Duodenal mucosa (tissue), 2 donors: ENCODE data around the gene TMPRSS3.

Experiments
- H3K27ac ChIP-seq: one replicate; pipeline ENCODE4 v1.7.0; 2013; ENCODE audit warnings: low read depth, low read length
- H3K27me3 ChIP-seq, 2 donors: one replicate each; pipeline ENCODE4 v1.7.0; 2013; ENCODE audit warnings: low read length in 2 of 2, control low read depth in 1 of 2; ENCODE audit not compliant: insufficient read depth in 2 of 2, control insufficient read depth in 1 of 2
- H3K36me3 ChIP-seq, 2 donors: one replicate each; pipeline ENCODE4 v1.7.0; 2013; ENCODE audit warnings: low read length in 2 of 2, control low read depth in 1 of 2; ENCODE audit not compliant: insufficient read depth in 2 of 2, control insufficient read depth in 1 of 2
- H3K4me1 ChIP-seq, 2 donors: one replicate each; pipeline ENCODE4 v1.7.0; 2013; ENCODE audit warnings: low read length in 2 of 2, control low read depth in 1 of 2; ENCODE audit not compliant: insufficient read depth in 2 of 2, control insufficient read depth in 1 of 2
- H3K4me3 ChIP-seq, 2 donors: one replicate each; pipeline ENCODE4 v1.7.0; 2013; ENCODE audit warnings: low read length in 2 of 2, low read depth in 1 of 2
- H3K9ac ChIP-seq, 2 donors: one replicate each; pipeline ENCODE4 v1.7.0; 2013; ENCODE audit warnings: low read length in 2 of 2, low read depth in 1 of 2
- H3K9me3 ChIP-seq, 2 donors: one replicate each; pipeline ENCODE4 v1.7.0; 2013; ENCODE audit warnings: low read length in 2 of 2, control low read depth in 1 of 2; ENCODE audit not compliant: control insufficient read depth in 1 of 2

Gene TMPRSS3

GRCh38 chr21:42348762-42349161 is 47.1 kb downstream of the TMPRSS3 start:
- no peak overlapping the region for H3K4me3 ChIP-seq
- H3K36me3 ChIP-seq: no peaks in the 10 kb centered on the region
- H3K9ac ChIP-seq: no peak overlapping the region
- H3K27ac ChIP-seq: no peak overlapping the region
- H3K9me3 ChIP-seq: no peaks in the 10 kb centered on the region
- H3K4me1 ChIP-seq: no peaks in the 10 kb centered on the region
- H3K27me3 ChIP-seq: no peaks in the 10 kb centered on the region

DNA sequence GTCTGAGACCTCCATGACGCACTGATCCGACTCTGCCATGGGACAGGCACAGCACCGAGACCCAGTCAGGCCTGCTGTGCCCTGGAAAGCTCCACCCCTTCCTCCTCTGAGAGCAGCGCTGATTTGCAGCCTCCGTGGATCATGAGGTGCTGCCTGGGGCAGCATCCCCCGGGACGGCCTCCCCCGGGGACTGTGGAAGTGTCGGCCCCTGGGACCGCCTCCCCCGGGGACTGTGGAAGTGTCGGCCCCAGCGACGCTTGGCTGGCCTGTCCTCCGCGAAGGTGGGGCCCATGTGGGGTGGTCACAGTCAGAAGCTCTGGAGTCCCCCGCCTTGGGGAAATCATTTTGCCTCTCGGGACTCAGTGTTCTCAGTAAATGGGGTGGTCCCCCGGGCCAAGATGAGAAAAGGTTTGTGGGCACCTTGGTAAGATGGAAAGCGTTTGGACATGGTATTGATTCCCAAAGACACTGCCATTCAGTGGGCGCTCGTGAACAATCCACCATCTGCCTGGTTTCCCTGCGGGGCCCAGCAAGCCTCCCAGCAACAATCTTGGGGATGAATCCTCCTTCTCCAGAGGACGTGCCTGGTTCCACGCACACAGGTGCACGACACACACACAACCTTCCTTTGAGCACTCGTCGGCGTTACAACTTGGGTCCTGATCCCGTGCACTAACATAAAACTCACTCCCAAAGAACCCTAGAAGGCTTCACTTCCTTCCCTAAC is 48.1 kb downstream of the TMPRSS3 start:
- no peaks in the 10 kb centered on the region for H3K36me3 ChIP-seq
- no peaks in the 10 kb centered on the region for H3K27me3 ChIP-seq
- no peak overlapping the region for H3K9ac ChIP-seq
- H3K27ac ChIP-seq: no peak overlapping the region
- H3K4me3 ChIP-seq: no peak overlapping the region
- no peaks in the 10 kb centered on the region for H3K9me3 ChIP-seq
- no peaks in the 10 kb centered on the region for H3K4me1 ChIP-seq

GRCh38 chr21:42346866-42347600 is 48.8 kb downstream of the TMPRSS3 start:
- Histone ChIP-seq H3K9ac (no peak overlapping the region), H3K27ac (no peak overlapping the region), H3K9me3 (no peaks in the 10 kb centered on the region), H3K27me3 (no peaks in the 10 kb centered on the region), H3K4me1 (no peaks in the 10 kb centered on the region), H3K36me3 (no peaks in the 10 kb centered on the region), H3K4me3 (no peak overlapping the region)

GRCh38 chr21:42346441-42346840 is 49.4 kb downstream of the TMPRSS3 start:
- H3K4me1 ChIP-seq: no peaks in the 10 kb centered on the region
- no peaks in the 10 kb centered on the region for H3K9me3 ChIP-seq
- H3K27ac ChIP-seq: no peak overlapping the region
- H3K9ac ChIP-seq: no peak overlapping the region
- no peak overlapping the region for H3K4me3 ChIP-seq
- no peaks in the 10 kb centered on the region for H3K27me3 ChIP-seq
- no peaks in the 10 kb centered on the region for H3K36me3 ChIP-seq

DNA sequence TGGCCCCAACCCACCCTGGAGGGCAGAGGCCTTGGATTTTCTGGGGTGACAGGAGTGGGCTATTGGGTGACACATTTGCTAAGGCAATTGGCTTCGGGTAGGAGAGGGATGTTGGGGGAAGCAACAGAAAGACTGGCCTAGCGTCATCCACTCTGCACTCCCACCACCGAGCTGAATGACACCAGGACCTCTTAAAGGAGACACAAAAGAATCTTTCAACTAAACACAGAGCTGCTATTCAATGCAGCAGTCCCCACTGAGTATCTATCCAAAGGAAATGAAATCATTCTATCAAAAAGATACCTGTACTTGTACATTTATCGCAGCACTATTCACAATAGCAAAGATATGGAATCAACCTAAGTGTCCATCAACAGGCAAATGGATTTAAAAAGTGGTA is 51.2 kb downstream of the TMPRSS3 start:
- no peak overlapping the region for H3K4me3 ChIP-seq
- no peaks in the 10 kb centered on the region for H3K36me3 ChIP-seq
- H3K27me3 ChIP-seq: no peaks in the 10 kb centered on the region
- no peaks in the 10 kb centered on the region for H3K9me3 ChIP-seq
- no peak overlapping the region for H3K27ac ChIP-seq
- H3K4me1 ChIP-seq: no peaks in the 10 kb centered on the region
- H3K9ac ChIP-seq: no peak overlapping the region

GRCh38 chr21:42343963-42344510 is 51.8 kb downstream of the TMPRSS3 start:
- no peak overlapping the region for H3K9ac ChIP-seq
- no peak overlapping the region for H3K27ac ChIP-seq
- no peaks in the 10 kb centered on the region for H3K27me3 ChIP-seq

DNA sequence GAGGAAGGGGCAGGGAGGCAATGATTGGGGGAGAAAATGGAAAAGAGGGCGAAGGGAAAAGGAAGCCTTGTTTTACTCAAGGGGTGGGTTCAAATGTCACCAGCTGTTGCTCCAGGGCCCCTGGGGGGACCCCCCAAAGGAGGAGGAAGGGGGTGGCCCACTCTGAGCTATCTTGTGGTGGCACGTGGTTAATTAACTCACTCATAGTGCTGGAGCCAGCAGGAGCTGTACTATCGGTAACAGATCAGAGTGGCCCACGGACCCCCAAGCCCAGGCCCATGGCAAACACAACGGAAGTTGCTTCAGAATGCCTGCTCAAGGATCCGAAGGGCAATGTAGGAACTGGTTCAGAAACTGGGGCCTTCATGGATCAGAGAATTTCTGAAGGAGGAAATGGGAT is 52.3 kb downstream of the TMPRSS3 start:
- H3K27me3 ChIP-seq: no peaks in the 10 kb centered on the region
- H3K36me3 ChIP-seq: no peaks in the 10 kb centered on the region
- H3K4me1 ChIP-seq: peaks cover 0 to under 1% of the 10 kb centered on the region in 2 donors
- H3K9me3 ChIP-seq: no peaks in the 10 kb centered on the region
- H3K27ac ChIP-seq: no peak overlapping the region
- no peak overlapping the region for H3K9ac ChIP-seq
- no peak overlapping the region for H3K4me3 ChIP-seq

More at GRCh38 chr21:42343963-42344510, 51.8 kb downstream of the TMPRSS3 start:
- H3K36me3 ChIP-seq: no peaks in the 10 kb centered on the region
- no peak overlapping the region for H3K4me3 ChIP-seq
- H3K4me1 ChIP-seq: no peaks in the 10 kb centered on the region
- no peaks in the 10 kb centered on the region for H3K9me3 ChIP-seq

DNA sequence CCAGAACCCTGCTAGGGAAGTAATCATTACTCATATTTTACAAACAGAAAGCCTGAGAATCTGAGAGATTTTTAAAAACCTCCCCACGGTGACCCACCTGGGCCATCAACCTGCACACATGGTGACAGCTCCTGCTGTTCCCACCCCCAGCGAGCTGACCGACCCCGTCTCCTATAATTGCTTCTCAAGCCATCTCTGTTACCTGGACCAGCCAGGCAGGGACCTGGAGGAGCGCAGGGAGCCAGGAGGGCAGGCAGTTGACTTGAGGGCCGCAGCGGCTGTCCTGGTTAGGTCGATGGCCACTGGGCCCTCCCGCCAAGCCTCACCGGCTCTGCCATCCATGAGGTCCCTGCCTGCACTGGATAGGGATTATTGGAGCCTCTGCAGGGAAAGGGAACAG is 52.8 kb downstream of the TMPRSS3 start:
- Histone ChIP-seq H3K9ac (no peak overlapping the region), H3K36me3 (no peaks in the 10 kb centered on the region), H3K4me1 (peaks cover 2 to 5% of the 10 kb centered on the region in 2 donors)

DNA sequence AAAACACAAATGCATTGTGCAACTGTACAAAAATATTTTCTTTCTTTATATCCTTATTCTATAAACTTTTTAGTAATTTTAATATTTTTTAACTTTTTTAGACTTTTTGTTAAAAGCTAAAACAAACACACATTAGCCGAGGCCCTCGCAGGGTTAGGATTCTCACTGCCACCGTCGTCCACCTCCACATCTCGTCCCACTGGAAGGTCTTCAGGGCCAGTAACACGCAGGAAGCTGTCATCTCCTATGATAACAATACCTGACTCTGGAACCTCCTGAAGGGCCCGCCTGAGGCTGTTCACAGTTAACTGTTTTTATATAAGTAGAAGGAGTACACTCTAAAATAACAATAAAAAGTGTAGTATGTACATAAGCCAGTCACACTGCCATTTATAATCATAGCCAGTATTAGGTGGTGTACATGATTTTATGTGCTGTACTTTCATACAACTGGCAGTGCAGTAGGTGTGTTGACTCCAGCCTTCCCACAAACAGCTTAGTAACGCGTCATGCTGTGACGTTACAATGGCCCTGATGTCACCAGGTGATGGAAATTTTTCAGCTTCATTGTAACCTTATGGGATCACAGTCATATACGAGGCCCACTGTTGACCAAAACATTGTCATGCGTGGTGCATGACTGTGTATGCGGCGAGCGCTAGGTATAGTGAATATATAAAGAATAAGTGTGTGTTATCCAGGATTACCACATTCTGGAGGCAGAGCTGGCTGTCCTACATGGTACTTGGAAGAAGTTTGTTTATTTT is 53.9 kb downstream of the TMPRSS3 start:
- no peak overlapping the region for H3K27ac ChIP-seq
- H3K4me1 ChIP-seq: peaks cover 7 to 11% of the 10 kb centered on the region in 2 donors
- no peak overlapping the region for H3K9ac ChIP-seq
- H3K4me3 ChIP-seq: no peak overlapping the region
- no peaks in the 10 kb centered on the region for H3K36me3 ChIP-seq
- H3K9me3 ChIP-seq: no peaks in the 10 kb centered on the region
- H3K27me3 ChIP-seq: no peaks in the 10 kb centered on the region

More for the DNA sequence above, 52.8 kb downstream of the TMPRSS3 start:
- no peak overlapping the region for H3K4me3 ChIP-seq
- H3K9me3 ChIP-seq: no peaks in the 10 kb centered on the region
- no peak overlapping the region for H3K27ac ChIP-seq
- H3K27me3 ChIP-seq: no peaks in the 10 kb centered on the region
